Fibroblast of skin of left quadriceps (primary cell): Measurements from ENCODE around the gene DNAH17.

Experiments used
- DNase-seq, 2 experiments: peaks; one replicate each; pipeline ENCODE4 v3.0.0-alpha.2; 2013; ENCODE audit warnings: low read depth in 2 of 2

DNAH17 gene

DNA sequence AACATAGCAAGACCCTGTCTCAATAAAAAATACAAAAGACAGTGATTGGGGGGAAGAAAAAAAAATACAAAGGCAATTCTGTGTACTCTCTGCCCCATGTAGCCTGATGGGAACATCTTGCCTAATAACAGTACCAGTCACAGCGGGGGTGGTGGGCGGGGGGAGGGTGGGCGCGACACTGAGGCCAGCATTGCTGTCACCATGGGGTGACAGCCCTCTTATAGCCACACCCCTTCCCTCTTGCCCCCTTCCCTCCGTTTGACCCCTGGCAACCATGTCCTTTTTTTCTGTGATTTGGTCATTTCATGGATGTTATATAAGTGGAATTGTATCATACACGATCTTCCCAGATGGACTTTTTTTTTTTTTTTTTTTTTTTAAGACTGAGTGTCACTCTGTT is 80.9 kb downstream of the DNAH17 start:
- DNase-seq = no peak

DNA sequence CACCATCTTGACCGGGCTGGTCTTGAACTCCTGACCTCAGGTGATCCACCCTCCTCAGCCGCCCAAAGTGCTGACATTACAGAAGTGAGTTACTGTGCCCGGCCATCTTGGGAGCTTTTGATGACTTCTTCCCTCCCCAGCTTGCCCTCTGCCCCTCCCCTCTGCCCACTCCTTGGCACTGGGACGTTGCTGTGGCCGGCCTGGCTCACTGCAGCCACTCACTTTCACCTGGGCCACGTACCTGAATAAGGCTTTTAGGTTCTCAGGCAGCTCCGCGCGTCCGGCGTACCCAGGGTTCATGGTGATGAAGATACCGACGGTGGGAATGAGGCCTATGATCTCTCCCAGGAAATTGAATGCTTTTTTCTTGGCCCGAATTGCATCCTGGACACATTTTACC is 81.6 kb downstream of the DNAH17 start:
- DNase-seq = no peak

DNA sequence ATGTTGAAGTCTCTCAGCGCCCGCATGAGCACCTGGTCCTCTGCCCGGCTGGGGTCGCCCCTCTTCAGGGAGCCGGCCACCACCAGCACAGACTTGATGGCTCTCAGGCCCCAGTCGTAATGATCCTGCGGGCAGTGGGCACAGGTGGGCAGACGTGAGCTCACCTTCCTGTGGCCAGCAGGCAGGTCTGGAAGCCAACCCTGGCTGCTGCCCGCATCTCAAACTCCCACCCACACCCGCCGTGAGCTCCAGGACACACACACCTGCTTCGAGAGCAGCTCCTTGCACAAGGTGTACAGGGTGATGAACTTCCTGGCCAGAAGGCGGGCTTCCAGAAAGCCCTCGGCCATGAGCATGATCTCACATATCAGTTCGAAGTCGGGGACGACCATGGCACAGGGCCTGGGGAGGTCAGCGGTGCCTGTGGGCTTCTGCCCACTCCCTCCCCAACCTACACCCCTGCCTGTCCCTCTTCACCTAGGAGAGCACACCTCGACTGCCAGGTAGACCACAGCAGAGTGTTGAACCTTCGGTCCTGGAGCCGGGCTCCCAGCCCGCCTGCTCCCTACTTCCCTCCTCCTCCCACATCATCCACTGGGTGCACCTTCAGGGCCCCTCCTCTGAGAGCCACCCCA is 82.4 kb downstream of the DNAH17 start:
- DNase-seq = no peak

DNA sequence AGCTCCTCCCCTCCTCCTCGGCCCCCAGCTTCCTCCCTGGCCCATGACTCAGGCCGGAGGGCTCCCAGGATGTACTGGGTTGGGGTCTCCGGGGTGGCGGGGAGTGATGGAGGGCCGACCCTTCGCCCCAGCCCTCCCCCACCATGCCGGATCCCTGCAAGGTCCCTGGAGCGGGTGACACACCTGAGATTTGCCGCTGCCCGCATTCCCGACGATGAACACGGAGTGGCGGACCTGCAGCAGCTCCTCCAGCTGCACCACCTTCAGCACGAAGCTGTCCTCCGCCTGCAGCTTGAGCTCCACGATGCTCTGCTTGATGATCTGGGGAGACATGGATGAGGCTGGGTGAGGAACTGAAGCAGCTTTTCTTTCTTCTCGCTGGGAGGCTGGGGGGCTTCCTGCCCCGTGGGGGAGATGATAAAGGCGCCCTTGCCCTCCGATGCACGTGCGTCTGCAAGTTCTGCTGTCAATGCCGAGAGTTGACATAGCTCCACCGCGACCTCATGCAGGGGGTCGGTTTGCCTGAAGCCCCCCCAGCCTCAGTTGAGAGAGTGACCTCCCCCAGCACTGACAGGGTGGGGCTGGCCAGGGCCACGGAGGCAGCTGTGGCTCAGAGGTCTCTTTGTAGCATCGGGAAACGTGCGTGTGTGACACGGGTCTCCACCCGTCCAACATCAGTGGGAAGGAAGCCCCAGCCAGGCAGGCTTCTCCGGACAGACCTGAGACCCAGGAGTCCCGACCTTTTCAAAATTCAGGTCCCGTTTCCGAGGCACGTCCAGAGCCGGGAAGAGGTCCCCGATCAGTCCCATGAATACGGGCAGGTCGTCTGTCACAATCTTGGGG is 83.1 kb downstream of the DNAH17 start:
- DNase-seq = no peak

DNA sequence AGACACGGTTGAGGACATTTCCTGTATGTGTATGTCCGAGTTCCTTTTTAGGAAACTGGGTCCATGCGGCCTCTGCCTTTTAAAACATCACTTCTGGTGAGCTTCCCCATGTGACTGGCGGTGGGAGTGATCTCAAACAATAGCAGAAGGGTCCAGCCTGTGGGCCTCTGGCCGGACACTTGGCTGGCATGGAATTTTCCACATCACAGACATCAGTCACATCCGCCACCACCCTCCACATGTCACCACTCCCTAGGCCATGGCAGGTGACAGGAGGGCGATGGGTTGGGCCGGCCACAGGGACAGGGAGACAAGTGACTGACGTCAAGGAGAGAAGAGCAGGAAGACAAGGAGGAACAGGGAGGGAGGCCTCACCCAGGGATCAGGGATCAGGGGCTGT is 83.7 kb downstream of the DNAH17 start:
- DNase-seq = no peak

DNA sequence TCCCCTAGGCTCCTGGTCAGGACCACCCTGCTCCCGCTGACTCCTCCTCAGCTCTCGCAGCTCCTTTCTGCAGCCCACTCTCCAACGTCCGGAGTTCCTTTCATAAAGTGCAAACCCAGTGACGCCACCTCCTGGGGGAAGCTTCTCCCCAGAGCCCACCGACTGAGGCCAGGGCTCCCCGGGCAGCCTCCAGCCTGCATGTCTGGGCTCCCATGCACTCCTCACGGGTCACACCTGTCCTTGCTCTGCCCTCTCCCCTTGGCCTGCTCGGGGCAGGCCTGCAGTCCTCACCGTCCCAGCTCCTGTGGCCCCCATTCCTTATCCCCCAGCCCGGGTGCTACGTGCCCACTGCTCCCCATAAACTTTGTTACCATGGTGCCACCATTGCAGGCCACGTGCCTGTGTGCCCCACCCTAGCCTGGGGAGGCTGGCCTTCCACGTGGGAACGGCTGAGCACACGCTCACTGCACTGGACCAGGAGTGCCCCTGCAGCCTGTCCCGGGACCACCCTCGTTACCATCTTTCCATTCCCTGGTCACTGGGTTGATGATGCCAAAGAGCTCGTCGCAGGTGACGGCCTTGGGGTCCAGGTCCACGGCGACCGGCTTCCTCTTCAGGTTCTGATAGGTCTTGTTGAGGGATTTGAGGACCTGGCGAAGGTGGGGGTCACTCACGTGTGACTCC is 84.9 kb downstream of the DNAH17 start:
- no peak for DNase-seq

DNA sequence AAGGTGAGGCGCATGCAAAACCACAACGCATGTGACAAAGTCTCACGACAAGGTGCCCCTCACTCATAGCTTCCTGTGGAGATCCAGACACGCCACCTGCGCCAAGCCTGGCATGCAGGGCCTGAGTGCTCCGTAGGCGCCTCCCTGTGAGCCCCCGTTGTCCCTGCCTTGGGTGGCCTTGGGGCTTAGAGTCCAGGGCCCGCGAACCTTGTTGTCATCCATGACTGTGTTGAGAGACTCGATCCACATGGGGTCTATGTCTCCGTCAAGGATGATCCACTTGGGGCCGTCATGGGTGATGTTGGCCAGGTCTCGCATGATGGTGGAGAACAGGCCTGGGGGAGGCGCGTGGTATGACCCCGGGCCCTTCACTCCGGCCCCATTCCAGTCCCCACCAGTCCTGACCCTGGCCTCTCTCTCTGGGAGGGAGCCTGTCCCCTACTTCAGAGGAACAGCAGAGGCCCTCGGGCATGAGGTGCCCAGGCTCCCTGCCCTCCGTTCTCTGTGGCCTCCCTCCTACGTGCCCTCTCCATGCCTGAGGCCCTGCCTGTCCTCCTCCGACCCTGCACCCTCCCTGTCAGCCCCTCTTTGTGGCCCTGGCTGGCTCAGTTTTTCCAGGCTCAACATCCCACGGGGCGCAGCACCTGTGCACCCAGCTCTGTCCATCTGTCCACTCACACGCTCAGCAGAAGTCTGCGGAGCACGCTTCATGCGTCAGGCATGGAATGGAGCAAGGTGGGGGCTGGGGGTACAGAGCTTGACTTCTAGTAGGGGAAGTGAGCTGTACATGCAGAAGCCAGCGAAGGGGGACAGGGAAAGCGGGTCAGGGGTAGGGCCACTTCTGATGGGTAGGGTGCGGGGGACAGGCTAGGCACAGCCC is 85.7 kb downstream of the DNAH17 start:
- no peak for DNase-seq

DNA sequence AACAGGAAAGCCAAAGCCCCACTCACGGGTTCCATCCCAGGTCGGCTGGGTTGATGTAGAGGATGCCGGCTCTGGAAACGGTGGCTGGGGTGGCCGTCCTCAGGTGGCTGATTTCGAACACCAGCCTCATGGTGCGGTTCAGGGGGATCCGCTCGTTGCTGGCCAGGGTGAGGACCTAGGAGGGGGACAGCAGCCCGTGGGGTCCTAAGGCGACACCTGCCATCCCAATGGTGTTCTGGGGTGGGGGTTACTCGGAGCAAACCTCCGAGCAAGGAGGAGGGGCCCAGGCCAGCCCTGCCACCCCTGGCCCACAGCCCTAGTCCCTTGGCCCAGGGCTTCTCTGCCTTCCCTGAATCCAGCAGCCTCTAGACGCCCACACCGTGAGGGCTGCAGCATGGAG is 86.5 kb downstream of the DNAH17 start:
- no peak for DNase-seq

DNA sequence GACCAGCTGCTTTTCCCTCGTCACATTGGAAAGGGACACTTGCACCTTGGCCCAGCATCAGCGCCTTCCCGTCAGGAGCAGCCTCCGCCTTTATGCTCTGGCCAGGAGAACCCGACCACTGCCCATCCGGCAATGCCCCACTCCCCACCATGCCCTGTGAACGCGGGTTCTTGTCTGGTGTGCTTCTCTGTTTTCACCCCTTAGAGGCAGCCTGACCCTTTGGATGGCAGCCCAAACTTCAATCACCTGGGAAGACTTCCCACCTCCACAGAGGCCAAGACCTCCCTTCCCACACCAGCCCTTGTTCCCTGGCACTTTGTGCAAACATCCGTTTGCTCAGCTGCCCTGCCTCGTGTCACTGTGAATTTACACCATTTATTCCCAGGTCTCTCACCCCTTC is 87.0 kb downstream of the DNAH17 start:
- no peak for DNase-seq

DNA sequence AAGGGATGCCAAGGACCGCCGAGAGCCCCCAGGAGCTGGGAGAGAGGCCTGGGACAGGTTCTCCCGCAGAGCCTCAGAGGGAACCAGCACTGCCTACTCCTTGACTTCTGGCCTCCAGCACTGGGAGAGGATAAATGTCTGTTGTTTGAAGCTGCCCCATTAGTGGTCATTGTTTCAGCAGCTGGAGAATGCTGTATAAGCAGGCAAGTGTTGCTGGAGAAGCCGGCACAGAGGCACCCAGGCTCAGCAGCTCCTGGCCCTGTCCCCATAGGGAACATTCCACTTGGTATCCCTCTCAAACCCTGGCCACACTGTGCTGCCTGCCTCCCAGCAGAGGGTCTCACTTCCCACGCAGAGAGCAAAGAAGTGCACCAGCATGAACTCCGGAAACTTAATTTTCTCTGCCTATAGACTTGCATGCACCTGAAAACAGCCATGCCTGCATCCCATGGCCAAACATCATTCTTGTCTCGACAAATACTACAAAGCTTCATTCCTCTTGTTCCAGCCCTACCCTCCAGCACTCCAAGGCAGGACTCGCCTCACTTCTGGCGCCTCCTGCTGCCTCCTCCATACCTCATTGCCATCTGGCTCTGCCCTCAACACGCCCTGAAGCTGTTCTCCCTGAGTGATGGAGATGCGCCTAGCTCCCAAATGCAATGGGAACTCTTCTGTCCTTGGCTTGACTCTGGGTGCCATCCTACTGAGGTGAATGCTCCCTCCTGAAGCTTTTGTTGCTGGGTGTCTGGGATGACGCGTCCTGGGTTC is 88.1 kb downstream of the DNAH17 start:
- no peak for DNase-seq

DNA sequence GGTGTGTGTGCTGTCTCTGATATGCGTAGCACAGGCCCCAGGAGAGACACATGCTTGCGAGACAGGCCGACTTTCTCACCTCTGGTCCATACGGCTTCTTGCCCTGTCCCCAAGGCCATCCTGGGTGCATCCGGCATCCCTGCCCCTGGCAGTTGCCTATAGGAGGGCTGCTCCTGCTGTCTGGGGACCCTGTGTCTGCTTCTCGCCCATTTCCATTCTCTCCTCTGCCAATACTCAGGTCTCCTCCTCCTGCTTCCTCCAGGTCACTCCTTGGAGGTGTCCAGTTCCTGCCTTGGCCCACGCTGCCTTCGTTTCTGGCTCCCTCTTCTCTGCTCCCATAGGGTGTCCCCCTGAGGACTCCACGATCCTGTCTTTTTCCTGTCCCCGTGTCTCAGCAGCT is 89.0 kb downstream of the DNAH17 start:
- no peak for DNase-seq

DNA sequence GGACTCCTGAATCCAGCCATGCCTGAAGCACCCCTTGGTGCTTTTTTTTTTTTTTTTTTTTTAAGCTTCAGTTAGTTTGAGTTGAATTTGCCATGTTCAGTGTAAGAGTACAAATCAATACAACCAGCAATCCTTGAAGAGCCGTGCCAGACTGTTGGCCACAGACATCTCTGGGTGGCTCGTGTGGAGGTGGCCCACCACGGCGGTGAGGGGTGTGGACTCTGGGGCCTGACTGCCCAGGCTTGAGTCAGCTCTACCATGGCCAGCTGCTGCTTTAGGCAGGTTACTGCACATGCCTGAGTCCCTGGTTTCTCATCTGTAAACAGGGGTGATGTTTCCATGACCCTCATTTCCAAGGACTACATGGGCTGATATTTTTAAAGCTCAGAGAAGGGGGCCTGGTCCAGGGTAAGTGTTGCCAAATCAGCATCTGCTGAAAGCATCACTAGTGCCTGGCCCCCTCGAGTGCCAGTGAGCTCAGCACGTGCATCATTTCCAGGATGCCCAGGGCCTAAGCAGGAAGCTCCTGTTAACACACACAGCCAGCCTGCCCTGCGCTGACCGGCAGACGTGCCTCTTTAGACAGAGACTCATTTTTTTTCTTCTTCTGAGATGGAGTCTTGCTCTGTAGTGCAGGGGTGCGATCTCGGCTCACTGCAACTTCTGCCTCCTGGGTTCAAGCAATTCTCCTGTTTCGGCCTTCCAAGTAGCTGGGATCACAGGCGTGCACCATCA is 90.1 kb downstream of the DNAH17 start:
- no peak for DNase-seq

DNA sequence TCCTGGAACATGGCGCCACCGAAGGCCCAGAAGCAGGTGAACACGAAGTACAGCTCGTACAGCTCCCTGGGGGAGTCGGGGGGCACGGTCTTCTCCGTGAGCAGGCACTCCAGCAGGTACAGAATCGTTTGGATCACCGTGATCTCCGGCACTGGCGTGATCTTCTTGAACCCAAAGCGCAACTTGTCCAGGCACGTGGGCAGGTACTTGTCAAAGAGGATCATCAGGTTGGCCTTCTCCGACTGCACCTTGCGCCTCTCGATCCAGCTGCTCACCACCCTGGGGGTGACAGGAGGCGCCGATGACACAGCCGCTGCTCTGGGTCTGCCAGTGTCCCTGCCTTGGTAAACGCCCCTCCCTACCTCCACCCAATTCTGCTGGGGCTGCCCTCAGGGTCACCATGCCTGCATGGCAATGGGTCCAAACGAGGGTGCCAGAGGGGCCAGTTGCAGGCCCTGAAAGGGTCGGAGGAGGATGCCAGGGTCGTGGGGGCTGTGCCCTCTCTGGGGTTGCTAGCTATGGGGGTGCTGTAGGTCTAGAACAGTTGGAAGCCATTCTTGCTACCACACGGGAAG is 90.9 kb downstream of the DNAH17 start:
- no peak for DNase-seq

DNA sequence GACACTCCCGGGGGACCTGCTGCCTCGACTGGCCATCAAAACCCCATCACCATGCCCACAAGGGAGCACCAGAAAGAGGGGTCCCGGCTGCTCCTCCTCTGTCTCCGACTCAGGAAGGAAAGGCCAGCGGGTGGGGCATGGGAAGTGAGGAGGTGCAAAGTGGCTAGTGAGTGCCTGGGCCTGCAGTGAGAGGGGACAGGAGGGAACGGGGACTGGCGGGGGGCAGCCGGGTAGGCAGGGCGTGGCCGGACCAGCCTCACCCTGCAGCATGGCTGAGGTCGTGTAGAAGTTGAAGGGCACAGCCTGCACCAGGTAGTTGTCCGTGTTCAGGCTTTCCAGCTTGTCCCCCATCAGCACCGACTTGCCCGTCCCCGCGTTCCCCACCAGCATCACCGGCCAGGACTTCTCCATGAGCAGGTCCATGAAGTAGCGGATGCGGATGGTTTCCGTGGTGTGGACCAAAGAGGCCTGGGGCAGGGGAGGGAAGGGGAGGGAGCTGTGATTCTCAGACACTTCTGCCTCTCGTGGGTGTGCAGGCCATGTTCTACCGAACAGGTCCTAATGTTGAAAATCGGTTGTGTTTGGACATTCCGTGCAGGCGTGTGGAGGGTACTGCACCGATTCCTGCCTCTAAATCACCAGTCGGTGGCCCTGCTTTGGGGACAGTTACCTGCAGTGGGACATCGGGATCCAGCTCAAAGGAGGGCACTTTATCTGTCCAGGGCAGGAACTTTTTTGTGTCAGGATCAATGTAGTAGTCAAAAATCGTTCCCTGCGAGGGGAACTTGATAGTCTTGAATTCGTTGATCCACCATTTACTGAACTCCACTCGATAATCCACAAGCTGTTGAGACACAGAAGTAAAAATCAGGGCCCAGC is 91.7 kb downstream of the DNAH17 start:
- DNase-seq = no peak

DNA sequence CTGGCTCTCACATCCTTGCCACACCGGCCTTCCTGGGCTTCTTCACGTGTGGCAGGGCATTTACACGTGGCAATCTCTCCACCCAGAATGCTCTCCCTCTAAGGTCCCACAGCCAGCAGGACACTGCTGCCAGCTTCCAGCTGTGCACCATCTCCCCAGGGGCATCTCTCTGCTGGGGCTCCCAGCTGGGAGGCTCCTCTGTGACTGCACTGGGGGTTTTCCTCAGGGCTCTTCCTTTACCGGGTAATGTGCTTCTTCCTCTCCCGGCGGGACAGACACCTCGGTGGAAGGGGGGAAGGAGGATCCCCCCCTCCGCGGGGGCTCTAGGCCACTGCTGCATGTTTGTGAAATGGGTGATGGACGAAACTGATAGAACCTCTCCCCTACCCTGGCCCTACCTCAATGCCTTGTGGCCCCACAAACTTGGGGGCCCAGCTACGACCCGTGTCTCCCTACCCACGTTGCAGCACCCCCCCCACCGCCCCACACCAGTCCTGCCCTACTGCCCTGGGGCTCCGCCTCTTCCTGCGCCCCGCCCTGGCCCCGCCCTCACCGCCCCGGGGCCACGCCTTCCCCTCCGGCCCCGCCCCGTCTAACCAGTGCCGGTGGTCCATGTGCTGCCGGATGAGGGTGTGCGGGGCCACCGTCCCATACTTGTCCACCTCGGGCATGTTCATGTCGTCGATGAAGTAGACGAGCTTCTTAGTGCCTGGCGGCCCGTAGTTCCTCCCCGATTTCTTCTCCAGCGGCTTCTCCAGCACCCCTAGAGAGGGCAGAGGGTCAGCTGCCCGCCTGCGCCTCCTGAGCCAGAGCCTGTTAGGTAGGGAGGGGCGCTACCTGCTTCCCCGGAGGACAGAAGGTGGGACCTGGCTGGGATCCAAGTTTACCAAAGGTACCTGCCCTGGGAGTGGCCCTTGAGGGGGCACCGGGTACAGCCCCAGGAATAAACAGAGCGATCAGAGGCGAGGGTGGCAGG is 92.6 kb downstream of the DNAH17 start:
- DNase-seq = no peak

DNA sequence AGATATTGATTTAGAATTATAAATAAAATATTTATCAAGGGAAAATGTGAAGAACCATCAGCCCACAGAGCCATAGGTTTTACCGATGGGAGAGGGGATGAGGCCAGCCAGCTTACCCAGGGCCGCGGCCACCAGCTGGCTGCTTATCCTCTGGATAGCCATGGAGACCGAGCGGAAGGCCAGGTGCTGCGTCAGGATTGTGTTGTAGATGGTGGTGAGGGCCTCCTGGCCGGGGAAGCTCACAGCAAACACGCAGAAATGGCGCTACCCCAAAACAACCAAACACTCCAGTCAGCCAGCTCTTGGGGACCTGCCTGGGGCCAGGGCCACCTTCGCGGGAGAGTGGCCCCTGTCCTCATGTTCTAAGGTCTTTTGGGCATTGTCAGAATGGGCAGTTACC is 97.8 kb downstream of the DNAH17 start:
- no peak for DNase-seq

DNA sequence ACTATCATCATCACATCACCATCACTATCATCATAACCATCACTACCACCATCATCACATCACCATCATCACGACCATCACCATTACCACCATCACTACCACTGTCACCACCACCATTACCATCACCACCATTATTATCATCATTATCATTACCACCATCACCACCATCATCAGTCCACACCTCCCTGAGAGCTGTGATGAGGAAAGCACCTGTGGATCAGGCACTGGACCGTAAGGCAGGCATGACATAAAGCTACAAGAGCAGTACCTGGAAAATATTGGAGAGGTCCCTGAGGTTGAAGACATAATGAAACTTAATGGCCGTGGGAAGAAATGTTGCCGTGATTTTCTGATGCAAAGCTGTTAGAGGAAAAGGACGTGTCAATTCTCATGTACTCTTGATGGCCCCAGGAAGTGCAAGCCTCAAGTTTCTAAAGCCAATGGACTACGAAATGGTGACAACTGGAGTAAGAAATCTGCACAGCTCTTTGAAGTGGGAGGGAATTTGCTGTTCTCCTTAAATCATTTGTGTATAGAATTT is 98.4 kb downstream of the DNAH17 start:
- DNase-seq = no peak
